ENCODE results near the gene SLC9A9. TPM values are rescaled to one million over a fixed set of nuclear protein-coding genes. Genes with fewer than 3 reads are reported as not detected.

SLC9A9 gene
- total and polyA plus RNA-seq, 2 of the 8 experiments (the other 6 are each of a cell fraction or from before 2014, with no cell fraction given): 0.48 to 1.1 TPM

- no peak overlapping the region for H3K4ac ChIP-seq (replicated peaks; ENCODE audit: insufficient read length, low read depth, low read length)
- H3K9me3 ChIP-seq (ENCODE audit: insufficient read depth in 2 of 2, low read depth in 1 of 2, low read length in 1 of 2): no peaks in the 10 kb centered on the region
- no peaks in the 10 kb centered on the region for H3K36me3 ChIP-seq (ENCODE audit: control insufficient read depth in 2 of 4, insufficient read depth in 4 of 4, low read length in 3 of 4)
- H2BK20ac ChIP-seq (ENCODE audit: low read length): no peak overlapping the region
- H3K4me3 ChIP-seq (ENCODE audit: extremely low read depth in 1 of 4, insufficient read depth in 2 of 4, low read depth in 3 of 4, low read length in 4 of 4): no peak overlapping the region
- FAIRE-seq (no peak), DNase-seq (ENCODE audit: low read depth in 1 of 2, low spot score in 2 of 2) (no peak)
- H2BK120ac ChIP-seq (replicated peaks; ENCODE audit: low read depth, low read length): no peak overlapping the region
- H2AK5ac ChIP-seq (ENCODE audit: low read depth, low read length): no peak overlapping the region
- H3K23me2 ChIP-seq (ENCODE audit: low read depth, low read length): no peaks in the 10 kb centered on the region
- H3K18ac ChIP-seq (ENCODE audit: extremely low read depth, low read length): no peak overlapping the region
- H3K9ac ChIP-seq (replicated peaks in 1 of 4; ENCODE audit: extremely low read depth in 1 of 4, low read depth in 3 of 4, low read length in 3 of 4): no peak overlapping the region
- no peak overlapping the region for H4K91ac ChIP-seq (replicated peaks; ENCODE audit: insufficient read length, low read length)
- ChIA-PET CTCF (ENCODE audit: partially characterized antibody) (no interaction called here), POLR2A (ENCODE audit: partially characterized antibody) (no interaction called here)
- H3K4me1 ChIP-seq (replicated peaks in 1 of 4; ENCODE audit: control insufficient read depth in 3 of 4, insufficient read depth in 4 of 4, low read length in 3 of 4): no peaks in the 10 kb centered on the region
- H4K8ac ChIP-seq (ENCODE audit: extremely low read depth, insufficient read depth, low read length): no peak overlapping the region
- H4K20me1 ChIP-seq (replicated peaks in 1 of 2; ENCODE audit: control insufficient read depth in 1 of 2, insufficient read depth in 2 of 2, low read length in 2 of 2): no peaks in the 10 kb centered on the region
- no peak overlapping the region for H3K27ac ChIP-seq (ENCODE audit: low read depth, low read length)
- H3K14ac ChIP-seq (ENCODE audit: insufficient read length): no peak overlapping the region
- H2AFZ ChIP-seq (ENCODE audit: low read length): no peak overlapping the region
- H3K27me3 ChIP-seq (replicated peaks in 1 of 4; ENCODE audit: control insufficient read depth in 3 of 4, extremely low read depth in 1 of 4, insufficient read depth in 3 of 4, low read length in 3 of 4): no peaks in the 10 kb centered on the region
- no peak overlapping the region for H3K4me2 ChIP-seq (ENCODE audit: insufficient read depth in 1 of 2, low read depth in 2 of 2, low read length in 2 of 2)
- no peaks in the 10 kb centered on the region for H3K79me1 ChIP-seq (ENCODE audit: low read depth, low read length)
- no peak overlapping the region for H2BK12ac ChIP-seq (ENCODE audit: low read depth, low read length)
- H2BK5ac ChIP-seq (ENCODE audit: low read depth, low read length): no peak overlapping the region
- H3K79me2 ChIP-seq (ENCODE audit: control insufficient read depth in 1 of 2, insufficient read depth in 2 of 2, low read length in 2 of 2): no peaks in the 10 kb centered on the region
- no peak overlapping the region for H3K23ac ChIP-seq (ENCODE audit: insufficient read length)
- H2BK15ac ChIP-seq (ENCODE audit: low read length): no peak overlapping the region
- no peak overlapping the region for H3K56ac ChIP-seq (replicated peaks; ENCODE audit: insufficient read length, low read depth, low read length)
- no peak overlapping the region for H4K5ac ChIP-seq (ENCODE audit: insufficient read length, low read depth, low read length)
- TF ChIP-seq BRCA1 (IDR thresholded peaks at IDR 0.05; ENCODE audit: low read depth, low read length) (no peak), CHD7 (IDR thresholded peaks at IDR 0.05; ENCODE audit: insufficient replicate concordance, low read length) (no peak)
These were observed 15.8 kb downstream of the SLC9A9 start for GRCh38 chr3:143832433-143832832.
